Activated T-cell treated with anti-CD3 and anti-CD28 coated beads, Interleukin-2, amount 50 U/mL, for 24 hours (primary cell): ENCODE results near the gene SCN2B.

Experiments used
- DNase-seq: peaks from one replicate; pipeline ENCODE4 v3.0.0-alpha.2; 2020
- H3K27ac Mint-ChIP-seq: 2 replicates; pipeline ENCODE4 v1.8.0; 2020; ENCODE audit warnings: mild to moderate bottlenecking, mixed read lengths
- H3K27me3 Mint-ChIP-seq: 2 replicates; pipeline ENCODE4 v1.8.0; 2020; ENCODE audit warnings: mixed read lengths
- H3K36me3 Mint-ChIP-seq: 2 replicates; pipeline ENCODE4 v1.8.0; 2020; ENCODE audit warnings: low read depth, mixed read lengths
- H3K4me1 Mint-ChIP-seq: 2 replicates; pipeline ENCODE4 v1.8.0; 2020; ENCODE audit warnings: low read depth, mixed read lengths
- H3K4me3 Mint-ChIP-seq: 2 replicates; pipeline ENCODE4 v1.8.0; 2020; ENCODE audit warnings: mild to moderate bottlenecking, moderate library complexity, mixed read lengths
- H3K9me3 Mint-ChIP-seq: 2 replicates; pipeline ENCODE4 v1.8.0; 2020; ENCODE audit warnings: mixed read lengths

SCN2B gene

GRCh38 chr11:118171269-118172062 lies 5.0 kb downstream of the SCN2B start:
- no peak overlapping the region for H3K27ac Mint-ChIP-seq
- peaks cover 2% of the 10 kb centered on the region for H3K27me3 Mint-ChIP-seq

DNA sequence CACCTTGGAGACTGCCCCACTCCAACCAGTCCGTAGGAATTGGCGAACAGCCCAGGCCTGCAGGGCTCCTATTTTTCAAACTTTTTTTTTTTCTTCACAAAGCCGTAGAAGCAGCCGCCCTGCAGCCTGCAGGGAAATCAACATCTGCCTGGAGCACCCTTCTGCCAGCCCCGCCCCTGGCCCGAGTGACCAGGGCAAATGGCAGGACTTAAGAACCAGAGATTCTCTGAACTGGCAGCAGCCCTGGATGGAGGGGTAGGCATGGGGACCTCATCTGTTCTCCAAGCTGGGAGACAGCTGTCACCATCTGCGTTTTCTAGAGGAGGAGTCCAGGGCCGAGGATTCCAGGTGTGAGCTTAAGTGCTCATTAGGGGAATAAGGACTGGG lies 5.6 kb downstream of the SCN2B start:
- peaks cover 2% of the 10 kb centered on the region for H3K27me3 Mint-ChIP-seq
- H3K4me1 Mint-ChIP-seq, result peaks cover 4% of the 10 kb centered on the region
- no peaks in the 10 kb centered on the region for H3K9me3 Mint-ChIP-seq
- no peaks in the 10 kb centered on the region for H3K36me3 Mint-ChIP-seq
- DNase-seq, result no peak
- no peak overlapping the region for H3K4me3 Mint-ChIP-seq
- H3K27ac Mint-ChIP-seq, result no peak overlapping the region

More at GRCh38 chr11:118171269-118172062, 5.0 kb downstream of the SCN2B start:
- Mint-ChIP-seq H3K36me3 (no peaks in the 10 kb centered on the region), H3K4me1 (peaks cover 4% of the 10 kb centered on the region), H3K4me3 (no peak overlapping the region), H3K9me3 (no peaks in the 10 kb centered on the region)
- peak; percentile 82 for DNase-seq

DNA sequence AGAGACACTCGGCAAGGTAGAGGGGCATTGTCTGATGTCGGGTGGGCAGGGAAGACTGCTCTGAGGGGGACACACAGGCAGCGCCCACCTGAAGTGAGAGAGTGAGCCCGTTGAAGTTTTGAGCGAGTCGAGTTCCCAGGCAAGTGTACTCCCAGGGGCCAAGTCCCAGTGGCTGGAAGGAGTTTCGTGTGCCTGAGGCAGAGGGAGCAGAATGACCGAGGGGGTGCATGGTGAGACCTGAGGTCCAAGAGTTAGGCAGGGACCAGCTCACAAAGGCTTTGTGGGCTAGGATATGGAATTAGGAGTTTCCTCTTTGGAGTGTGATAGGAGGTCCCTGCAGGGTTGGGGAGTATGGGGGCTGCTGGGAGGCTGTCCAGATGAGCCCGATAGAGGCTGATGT lies 6.2 kb downstream of the SCN2B start:
- Mint-ChIP-seq H3K4me1 (peaks cover 4% of the 10 kb centered on the region), H3K27ac (no peak overlapping the region), H3K36me3 (no peaks in the 10 kb centered on the region), H3K4me3 (no peak overlapping the region), H3K27me3 (peaks cover 2% of the 10 kb centered on the region), H3K9me3 (no peaks in the 10 kb centered on the region)
- DNase-seq, result no peak

DNA sequence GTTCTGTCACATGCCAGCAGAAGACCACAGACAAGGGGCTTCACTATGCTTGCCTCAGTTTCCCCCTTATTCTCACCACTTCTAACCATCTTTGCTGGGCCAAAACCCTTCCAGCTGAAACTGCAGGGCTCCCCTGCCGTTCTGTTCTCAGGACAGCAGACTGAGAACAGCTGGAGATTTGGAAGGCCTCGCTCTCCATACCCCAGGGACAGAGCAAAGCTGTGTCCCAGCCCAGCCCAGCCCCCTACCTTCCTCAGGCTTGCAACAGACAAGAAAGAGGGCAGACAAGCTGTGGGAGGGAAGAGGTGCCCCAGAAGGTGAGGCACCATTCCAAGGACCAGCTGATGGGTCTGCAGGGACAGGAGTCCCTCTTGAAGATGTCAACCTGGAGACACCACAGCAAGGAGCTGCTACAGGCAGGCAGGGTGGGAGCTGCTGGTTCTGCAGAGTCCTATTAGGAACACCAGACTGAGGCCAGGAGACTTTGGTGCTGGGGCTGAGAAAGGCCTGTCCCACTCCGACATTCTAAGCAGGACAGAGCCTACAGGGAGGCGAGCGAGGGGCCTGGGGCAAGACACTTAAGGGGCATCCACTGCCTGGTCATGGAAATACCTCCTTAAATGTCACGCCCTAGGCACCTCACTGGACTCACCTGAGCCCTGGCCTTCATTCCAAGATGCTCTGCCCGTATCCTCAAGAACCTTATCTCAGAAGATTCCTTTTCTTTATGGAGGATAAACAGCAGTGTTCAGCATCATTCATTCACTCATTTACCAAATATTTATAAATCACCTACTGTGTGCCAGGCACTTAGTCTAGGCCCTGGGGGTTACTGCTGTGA lies 6.9 kb downstream of the SCN2B start:
- Mint-ChIP-seq H3K27ac (no peak overlapping the region), H3K4me3 (no peak overlapping the region), H3K4me1 (peaks cover 4% of the 10 kb centered on the region), H3K9me3 (no peaks in the 10 kb centered on the region), H3K27me3 (peaks cover 3% of the 10 kb centered on the region), H3K36me3 (no peaks in the 10 kb centered on the region)
- no peak for DNase-seq

DNA sequence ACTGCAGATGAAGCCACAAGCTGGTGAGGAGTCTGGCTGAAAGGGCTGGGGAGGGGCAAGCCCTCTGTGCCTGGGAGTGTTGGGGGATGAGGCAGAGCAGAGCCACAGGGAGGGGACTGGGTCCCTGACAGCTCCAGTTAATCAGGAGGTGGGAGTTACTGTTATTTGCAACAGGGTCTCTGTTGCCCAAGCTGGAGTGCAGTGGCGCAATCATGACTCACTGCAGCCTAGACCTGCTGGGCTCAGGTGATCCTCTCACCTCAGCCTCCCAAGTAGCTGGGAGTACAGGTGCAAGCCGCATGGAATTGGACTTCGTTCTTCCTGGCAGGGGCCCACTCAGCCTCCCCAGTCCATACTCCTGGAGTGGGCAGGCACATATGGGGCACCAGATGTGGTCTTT lies 7.7 kb downstream of the SCN2B start:
- H3K27ac Mint-ChIP-seq, result no peak overlapping the region
- DNase-seq, result no peak
- H3K4me3 Mint-ChIP-seq, result no peak overlapping the region
- H3K36me3 Mint-ChIP-seq, result no peaks in the 10 kb centered on the region
- H3K4me1 Mint-ChIP-seq, result peaks cover 4% of the 10 kb centered on the region
- peaks cover 6% of the 10 kb centered on the region for H3K27me3 Mint-ChIP-seq
- H3K9me3 Mint-ChIP-seq, result no peaks in the 10 kb centered on the region

DNA sequence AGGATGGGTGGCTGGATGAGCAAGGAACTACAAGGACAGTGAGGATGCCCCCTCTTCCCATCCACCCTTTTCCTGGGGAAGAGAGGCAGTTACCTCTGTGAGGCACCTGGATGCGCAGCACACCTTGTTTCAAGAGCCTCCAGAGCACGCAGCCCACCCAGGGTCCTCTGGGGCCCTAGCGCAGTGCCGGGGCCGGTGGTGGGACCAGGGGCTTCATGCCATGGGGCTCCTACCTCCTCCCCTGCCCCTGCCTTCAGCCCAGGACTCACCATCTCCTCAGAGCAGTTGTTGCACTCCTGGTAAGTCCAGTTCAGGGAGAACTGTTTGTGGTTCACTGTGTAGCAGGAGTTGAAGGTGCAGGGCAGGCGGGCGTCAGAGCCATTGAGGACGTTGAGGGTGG lies 8.1 kb downstream of the SCN2B start:
- Mint-ChIP-seq H3K4me1 (peaks cover 4% of the 10 kb centered on the region), H3K9me3 (no peaks in the 10 kb centered on the region), H3K27me3 (peaks cover 9% of the 10 kb centered on the region), H3K27ac (no peak overlapping the region), H3K4me3 (no peak overlapping the region), H3K36me3 (no peaks in the 10 kb centered on the region)
- DNase-seq, result no peak

- no peaks in the 10 kb centered on the region for H3K9me3 Mint-ChIP-seq
- no peak overlapping the region for H3K4me3 Mint-ChIP-seq
- peaks cover 4% of the 10 kb centered on the region for H3K4me1 Mint-ChIP-seq
- DNase-seq, result no peak
- H3K27me3 Mint-ChIP-seq, result peaks cover 11% of the 10 kb centered on the region
- H3K36me3 Mint-ChIP-seq, result no peaks in the 10 kb centered on the region
- H3K27ac Mint-ChIP-seq, result no peak overlapping the region
Observed at GRCh38 chr11:118167906-118168305, 8.5 kb downstream of the SCN2B start.

DNA sequence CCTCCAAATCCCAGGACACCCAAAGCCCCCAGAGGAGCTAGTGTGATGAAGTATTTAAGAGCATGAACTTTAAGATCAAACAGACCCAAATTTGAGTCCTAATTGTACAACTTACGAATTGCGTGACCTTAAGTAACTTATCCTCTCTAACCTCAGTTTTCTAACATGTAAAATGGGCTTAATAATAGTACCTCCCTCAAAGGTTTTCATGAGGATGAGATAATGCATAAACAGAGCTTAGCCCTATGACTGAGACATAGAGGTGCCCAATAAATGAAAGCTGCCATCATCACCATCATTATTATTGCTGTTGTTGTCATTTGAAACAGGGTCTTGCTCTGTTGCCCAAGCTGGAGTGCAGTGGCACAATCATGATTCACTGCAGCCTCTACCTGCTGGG lies 9.2 kb downstream of the SCN2B start:
- Mint-ChIP-seq H3K4me3 (no peak overlapping the region), H3K9me3 (no peaks in the 10 kb centered on the region), H3K36me3 (no peaks in the 10 kb centered on the region), H3K27ac (no peak overlapping the region), H3K27me3 (peaks cover 11% of the 10 kb centered on the region), H3K4me1 (peaks cover 4% of the 10 kb centered on the region)
- no peak for DNase-seq

DNA sequence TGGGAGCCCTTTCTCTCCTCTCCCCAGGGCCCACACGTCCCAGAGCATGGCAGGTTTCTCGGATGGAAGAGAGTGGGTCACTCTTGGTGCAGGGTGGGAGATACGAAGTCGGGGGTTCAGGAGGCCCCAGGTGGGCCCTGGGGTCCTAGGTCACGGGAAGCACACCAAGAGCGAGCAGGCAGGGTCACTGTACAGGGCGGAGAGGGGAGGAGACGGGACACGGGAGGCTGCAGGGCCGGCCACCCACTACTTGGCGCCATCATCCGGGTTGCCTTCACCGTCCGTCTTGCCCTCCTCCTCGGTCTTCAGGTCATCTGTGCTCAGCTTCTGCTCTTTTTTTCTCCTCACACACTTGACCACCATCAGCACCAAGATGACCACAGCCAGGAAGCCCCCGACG lies 9.8 kb downstream of the SCN2B start:
- no peak overlapping the region for H3K4me3 Mint-ChIP-seq
- DNase-seq, result no peak
- no peaks in the 10 kb centered on the region for H3K9me3 Mint-ChIP-seq
- H3K27me3 Mint-ChIP-seq, result peaks cover 11% of the 10 kb centered on the region
- H3K36me3 Mint-ChIP-seq, result no peaks in the 10 kb centered on the region
- H3K4me1 Mint-ChIP-seq, result peaks cover under 1% of the 10 kb centered on the region
- H3K27ac Mint-ChIP-seq, result no peak overlapping the region

DNA sequence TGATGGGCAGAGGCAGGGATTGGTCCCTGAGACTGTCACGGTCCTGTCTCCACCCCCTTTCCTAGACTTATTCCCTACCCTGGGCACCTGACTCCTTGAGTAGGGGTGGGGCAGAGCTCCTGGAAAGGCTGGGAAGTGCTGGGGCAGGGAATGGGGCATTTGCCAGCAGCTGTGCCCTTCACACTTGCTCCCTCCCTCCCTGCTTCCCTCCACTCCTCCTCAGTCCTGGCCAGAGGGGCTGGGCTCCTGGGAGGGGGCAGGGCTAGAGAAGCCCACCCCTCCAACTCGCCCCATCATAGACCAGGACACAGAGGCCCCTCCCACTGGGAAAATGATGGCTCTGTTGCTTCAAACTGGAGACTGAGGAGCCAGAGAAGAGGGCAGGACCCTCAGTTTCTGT lies 11.6 kb downstream of the SCN2B start:
- DNase-seq, result no peak
- no peaks in the 10 kb centered on the region for H3K9me3 Mint-ChIP-seq

DNA sequence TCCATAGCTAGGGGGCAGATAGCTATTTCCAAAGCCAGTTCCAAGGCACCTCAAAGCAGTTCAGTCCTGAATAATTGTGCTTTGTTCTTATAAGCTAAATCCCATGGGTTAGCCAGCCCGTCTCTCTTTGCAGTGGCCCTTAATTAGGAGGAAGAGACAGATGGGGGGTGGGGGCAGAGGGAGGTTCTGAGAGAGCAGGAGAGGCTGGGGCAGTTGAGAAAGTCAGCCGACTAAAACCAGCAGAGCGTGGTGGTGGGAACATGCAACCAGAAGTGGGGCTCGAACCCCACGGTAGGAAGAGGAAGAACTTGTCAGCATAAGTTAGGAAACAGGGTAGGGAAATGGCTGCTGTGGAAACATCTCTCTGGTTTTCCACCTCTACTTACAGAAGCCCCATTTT lies 12.9 kb downstream of the SCN2B start:
- Mint-ChIP-seq H3K4me3 (no peak overlapping the region), H3K36me3 (no peaks in the 10 kb centered on the region), H3K27ac (no peak overlapping the region), H3K9me3 (no peaks in the 10 kb centered on the region), H3K27me3 (peaks cover 18% of the 10 kb centered on the region), H3K4me1 (no peaks in the 10 kb centered on the region)
- DNase-seq, result no peak

More for the DNA sequence above, 11.6 kb downstream of the SCN2B start:
- Mint-ChIP-seq H3K36me3 (no peaks in the 10 kb centered on the region), H3K4me3 (no peak overlapping the region), H3K27ac (no peak overlapping the region), H3K27me3 (peaks cover 11% of the 10 kb centered on the region), H3K4me1 (no peaks in the 10 kb centered on the region)

DNA sequence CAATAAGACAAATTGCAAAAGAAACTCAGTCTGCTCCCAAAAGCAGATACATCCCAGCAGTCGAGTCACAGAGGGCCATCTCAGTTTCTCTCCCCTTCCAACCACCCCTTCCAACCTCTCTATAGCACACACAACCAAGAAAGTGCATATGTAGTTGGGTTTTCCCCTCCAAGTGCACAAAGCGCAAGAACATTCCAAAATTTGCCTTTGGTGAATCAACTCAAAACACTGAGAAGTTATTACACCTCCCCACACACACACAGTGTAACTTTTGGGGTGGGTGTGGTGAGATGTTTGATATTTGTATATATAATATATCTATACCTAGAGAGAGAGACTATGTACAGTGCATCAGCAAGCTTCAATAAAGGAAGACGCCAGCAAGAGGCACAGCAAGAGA lies 13.6 kb downstream of the SCN2B start:
- DNase-seq, result no peak
- Mint-ChIP-seq H3K4me3 (no peak overlapping the region), H3K27me3 (peaks cover 24% of the 10 kb centered on the region), H3K9me3 (no peaks in the 10 kb centered on the region), H3K27ac (no peak overlapping the region), H3K36me3 (no peaks in the 10 kb centered on the region), H3K4me1 (no peaks in the 10 kb centered on the region)

GRCh38 chr11:118161786-118162185 lies 14.7 kb downstream of the SCN2B start:
- peaks cover 34% of the 10 kb centered on the region for H3K27me3 Mint-ChIP-seq
- H3K9me3 Mint-ChIP-seq, result no peaks in the 10 kb centered on the region
- H3K36me3 Mint-ChIP-seq, result no peaks in the 10 kb centered on the region
- no peak overlapping the region for H3K27ac Mint-ChIP-seq
- peaks cover 2% of the 10 kb centered on the region for H3K4me1 Mint-ChIP-seq
- DNase-seq, result no peak
- no peak overlapping the region for H3K4me3 Mint-ChIP-seq

- Mint-ChIP-seq H3K27me3 (peaks cover 67% of the 10 kb centered on the region), H3K9me3 (no peaks in the 10 kb centered on the region), H3K4me3 (no peak overlapping the region), H3K36me3 (no peaks in the 10 kb centered on the region), H3K4me1 (peaks cover 12% of the 10 kb centered on the region), H3K27ac (no peak overlapping the region)
- no peak for DNase-seq
Observed at GRCh38 chr11:118157186-118157895, 19.1 kb downstream of the SCN2B start.
